Activated T-helper 9 cell treated with anti-CD3 and anti-CD28 coated beads, Interleukin-2, amount 50 U/mL, for 16 hours (primary cell): Measurements from ENCODE around the gene CREBBP.

Experiments
- DNase-seq: peaks from one replicate; pipeline ENCODE4 v3.0.0-alpha.2; 2020; ENCODE audit warnings: low read depth

The CREBBP gene

DNA sequence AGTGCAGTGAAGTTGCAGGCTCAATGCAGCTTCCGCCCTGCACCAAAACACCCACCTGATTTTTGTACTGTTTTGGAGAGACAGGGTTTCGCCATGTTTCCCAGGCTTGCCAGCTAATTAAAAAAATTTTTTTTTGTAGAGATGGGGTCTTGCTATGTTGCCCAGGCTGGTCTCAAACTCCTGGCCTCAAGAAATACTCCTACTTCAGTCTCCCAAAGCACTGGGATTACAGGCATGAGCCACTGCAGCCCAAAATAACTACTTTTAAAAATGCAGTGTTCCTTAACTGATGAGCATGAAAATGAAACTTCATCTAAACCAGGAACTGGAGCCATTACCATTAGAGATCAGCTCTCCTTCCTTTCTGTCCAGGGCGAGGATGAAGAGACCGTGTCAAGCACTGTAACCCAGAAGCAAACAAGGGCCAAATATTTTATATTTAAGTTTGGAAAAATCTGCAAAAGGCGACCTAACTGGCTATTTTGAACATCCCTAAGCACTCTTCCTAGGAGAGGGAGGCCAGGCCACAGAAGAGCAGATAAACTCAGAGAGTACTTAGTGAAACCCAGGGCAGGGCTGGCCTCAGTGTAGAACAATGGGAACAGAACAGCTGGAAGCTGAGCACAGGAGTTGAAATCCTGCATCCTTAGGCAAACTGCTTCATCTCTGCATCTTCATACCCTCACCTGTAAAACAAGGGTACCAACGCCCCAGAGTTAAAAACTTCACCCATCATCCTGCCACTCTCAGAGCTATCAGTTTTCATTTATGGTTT, 24.0 kb downstream of the CREBBP start:
- DNase-seq, result no peak

- DNase-seq, result no peak
Observed at GRCh38 chr16:3854750-3855541, 25.6 kb downstream of the CREBBP start.

- DNase-seq, result no peak
Observed at GRCh38 chr16:3850544-3850899, 30.0 kb downstream of the CREBBP start.

GRCh38 chr16:3849751-3850543, 30.6 kb downstream of the CREBBP start:
- DNase-seq, result no peak

DNA sequence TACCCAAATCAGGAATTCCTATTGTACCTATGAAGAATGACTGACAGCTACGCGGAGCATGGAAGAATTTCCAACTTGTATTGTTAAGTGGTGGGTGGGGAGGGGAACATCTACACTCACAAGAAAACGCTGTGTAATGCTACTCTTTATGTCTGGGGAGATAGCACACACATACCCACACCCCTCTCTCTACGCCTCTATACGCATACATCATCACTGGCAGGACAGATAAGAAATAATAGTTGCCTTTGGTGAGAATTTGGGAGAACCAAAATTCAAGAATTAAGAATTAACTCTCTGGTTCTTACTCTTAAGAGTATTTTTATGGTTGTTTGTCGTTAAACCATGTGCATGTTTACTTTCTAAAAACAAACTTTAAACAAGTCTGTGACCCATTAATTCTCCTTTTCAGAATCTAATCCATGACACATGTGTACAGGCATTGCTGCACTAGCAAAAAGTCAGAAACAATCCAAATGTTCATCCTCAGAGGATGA, 33.9 kb downstream of the CREBBP start:
- DNase-seq, result no peak

DNA sequence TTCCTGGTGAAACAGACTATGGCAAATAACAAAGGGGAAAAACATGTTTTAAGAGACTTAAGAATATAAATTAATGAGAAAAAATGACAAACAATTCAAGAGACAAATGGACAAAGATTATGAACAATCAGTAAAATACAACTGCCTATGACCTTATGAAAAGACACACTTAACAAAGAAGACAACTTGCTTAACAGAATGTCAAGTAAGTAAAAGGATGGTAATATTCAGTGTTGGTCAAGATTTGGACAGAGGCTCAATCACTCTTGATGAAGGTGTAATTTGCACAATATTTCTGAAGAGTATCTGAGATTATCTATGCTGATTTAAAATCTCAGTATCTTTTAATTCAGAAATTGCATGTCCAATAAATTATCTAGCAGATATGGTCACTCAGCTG, 34.4 kb downstream of the CREBBP start:
- DNase-seq, result no peak

GRCh38 chr16:3842994-3843393, 37.5 kb downstream of the CREBBP start:
- DNase-seq, result no peak

GRCh38 chr16:3841729-3842508, 38.6 kb downstream of the CREBBP start:
- DNase-seq, result no peak

GRCh38 chr16:3839402-3840184, 40.9 kb downstream of the CREBBP start:
- DNase-seq, result no peak

- DNase-seq, result no peak
Observed at GRCh38 chr16:3838600-3839401, 41.7 kb downstream of the CREBBP start.

DNA sequence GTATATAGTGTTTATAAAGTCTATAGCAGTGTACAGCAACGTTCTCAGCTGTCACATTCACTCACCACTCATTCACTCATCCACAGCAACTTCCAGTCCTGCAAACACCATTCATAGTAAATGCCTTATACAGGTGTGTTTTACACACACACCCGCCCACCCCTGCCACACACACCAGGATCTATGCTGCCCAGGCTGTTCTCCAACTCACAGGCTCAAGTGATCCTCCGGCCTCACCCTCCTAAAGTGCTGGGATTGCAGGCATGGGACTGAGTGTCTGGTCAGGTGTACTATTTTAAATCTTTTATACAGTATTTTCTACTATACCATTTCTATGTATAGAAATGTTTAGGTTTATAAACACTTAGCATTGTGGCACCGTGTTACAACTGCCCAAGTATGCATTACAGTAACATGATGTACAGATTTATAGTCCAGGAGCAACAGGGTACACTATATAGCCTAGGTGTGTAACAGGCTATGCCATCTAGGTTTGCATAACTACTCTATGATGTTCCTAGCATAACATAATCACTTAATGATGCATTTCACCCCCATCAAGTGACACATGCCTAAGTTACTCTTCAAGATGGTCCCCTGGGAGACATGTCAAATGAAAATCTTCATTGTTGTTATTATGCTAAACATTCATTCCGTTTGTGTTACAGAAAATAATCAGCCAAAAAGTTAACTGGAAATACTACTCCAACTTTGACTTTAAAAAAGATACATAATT, 42.5 kb downstream of the CREBBP start:
- no peak for DNase-seq

GRCh38 chr16:3836641-3837040, 43.9 kb downstream of the CREBBP start:
- no peak for DNase-seq

GRCh38 chr16:3835089-3835602, 45.4 kb downstream of the CREBBP start:
- no peak for DNase-seq

- DNase-seq, result no peak
Observed at GRCh38 chr16:3832668-3833067, 47.8 kb downstream of the CREBBP start.

DNA sequence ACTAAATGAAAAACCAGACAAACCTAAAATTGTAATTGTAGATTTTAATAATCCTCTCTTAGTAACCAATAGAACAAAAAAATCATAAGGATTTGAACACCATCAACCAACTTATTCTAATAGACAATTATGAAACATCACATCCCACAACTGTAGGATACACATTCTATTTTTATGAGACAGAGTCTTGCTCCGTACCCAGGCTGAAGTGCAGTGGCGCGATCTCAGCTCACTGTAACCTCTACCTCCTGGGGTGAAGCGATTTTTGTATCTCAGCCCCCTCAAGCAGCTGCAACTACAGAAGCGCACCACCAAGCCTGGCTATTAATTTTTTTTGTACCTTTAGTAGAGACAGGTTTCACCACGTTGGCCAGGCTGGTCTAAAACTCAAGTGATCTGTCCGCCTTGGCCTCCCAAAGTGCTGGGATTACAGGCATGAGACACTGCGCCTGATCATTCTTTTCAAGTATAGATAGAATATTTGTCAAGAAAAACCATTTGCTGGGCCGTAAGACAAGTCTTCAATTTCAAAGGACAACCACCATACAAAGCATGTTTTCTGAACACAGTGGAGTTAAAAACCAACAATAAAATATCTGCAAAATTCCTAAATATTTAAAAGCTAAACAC, 49.8 kb downstream of the CREBBP start:
- DNase-seq, result no peak

DNA sequence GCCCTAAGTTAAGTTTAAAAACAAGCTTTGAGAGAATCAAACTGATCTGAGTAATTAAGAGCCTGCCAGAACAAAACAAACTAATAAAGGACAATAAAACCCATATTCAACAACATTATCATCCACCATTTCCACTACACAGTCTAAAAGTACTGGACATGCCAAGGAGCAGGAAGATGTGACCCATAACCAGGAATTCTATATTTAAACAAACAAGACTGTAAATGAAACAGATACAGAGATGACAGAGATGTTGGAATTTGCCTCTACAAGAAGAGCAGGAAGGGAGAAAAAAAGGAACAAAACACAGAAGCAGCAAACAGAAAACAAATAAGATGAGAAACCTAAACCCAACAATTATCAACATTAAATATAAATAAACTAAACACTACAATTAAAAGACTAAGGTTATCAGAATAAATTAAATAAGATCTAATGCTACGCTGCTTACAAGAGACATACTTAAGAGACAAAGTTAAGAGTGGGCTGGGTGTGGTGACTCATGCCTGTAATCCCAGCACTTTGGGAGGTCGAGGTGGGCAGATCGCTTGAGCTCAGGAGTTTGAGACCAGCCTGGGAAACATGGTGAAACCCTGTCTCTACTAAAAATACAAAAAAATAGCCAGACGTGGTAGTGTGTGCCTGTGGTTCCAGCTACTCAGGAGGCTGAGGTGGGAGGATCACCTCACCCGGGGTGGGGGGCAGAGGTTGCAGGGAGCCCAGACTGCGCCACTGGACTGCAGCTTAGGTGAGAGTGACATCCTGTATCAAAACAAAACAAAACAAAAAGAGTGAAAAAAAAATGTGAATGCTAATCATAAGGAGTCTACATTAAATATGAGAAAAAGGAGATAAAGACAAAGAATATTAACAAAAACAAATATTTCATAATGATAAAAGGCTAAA, 50.6 kb downstream of the CREBBP start:
- no peak for DNase-seq

DNA sequence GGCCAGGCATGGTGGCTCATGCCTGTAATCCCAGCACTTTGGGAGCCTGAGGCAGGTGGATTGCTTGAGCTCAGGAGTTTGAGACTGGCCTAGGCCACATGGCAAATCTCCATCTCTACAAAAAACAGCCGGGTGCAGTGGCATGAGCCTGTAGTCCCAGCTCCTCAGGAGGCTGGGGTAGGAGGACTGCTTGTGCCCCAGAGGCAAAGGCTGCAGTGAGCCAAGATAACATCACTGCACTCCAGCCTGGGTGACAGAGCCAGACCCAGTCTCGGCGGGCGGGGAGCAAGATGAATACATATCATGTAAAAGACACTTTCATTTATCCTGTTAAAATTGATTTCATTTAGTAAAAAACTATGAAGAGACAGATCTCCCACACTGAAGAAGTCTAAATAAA, 54.6 kb downstream of the CREBBP start:
- DNase-seq, result no peak

DNA sequence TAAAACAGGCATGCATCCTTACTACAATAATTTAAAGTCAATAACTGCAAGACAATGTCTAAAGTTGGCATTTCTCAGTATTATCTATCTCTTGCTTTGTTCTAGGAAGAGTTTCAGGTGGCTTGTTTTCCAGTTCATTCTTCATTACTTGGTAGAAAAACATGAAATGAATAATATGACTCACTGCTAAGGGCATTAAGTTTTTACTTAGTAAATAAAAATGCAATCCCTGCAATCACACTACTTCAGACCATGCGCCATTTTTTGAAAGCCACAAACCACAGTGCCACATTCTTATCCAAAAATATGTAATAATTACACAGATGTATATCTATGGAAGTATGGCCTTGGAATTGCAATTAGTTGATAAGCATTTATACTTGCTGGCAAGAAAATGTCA, 55.4 kb downstream of the CREBBP start:
- DNase-seq, result no peak
